Left hindlimb (tissue), 1 donor: ENCODE results near the gene TSPAN18.

ENCODE experiments used
- DNase-seq: peaks from one replicate; pipeline ENCODE4 v3.0.0-alpha.2; 2018

Gene TSPAN18

GRCh38 chr11:44950031-44950624, 223.4 kb downstream of the TSPAN18 start:
- no peak for DNase-seq

DNA sequence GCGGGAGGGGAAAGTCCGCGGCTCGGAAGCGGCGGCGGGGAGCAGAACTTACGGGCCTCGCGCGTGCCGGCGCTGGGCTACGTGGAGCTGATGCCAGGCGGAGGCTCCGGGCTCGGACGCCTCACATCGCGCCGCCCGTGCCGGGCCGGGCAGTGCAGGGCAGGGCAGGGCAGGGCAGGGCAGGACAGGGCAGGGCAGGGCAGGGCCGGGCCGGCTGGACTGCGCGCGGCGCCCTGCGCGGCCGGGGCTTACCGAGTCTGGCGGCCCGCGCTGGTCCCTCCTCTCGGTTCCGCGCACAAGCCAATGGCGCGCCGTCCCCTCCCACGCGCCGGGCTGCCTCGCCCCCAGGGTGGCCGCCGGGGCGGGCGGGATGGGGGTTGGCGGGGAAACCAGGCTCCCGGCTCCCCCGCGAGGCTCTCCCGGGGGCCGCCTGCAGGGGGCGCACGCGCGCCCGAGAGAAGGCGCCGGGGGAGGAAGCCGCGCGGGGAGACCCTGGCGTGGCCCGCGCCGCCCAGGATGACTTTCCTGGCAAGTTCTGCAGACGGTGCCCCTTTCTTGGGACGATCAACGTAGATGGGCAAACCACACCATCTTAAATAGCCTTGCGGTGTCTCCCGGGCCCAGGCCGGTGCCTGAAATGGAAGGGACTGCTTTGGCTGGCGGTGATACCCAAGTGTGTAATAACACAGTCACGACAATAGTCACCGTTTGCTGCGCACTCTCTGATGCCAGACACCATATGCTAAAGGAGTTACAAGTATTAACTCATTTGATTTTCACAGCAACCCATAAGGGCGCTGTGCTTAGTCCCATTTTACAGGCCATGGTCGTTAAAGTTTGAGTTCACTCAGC, 224.1 kb downstream of the TSPAN18 start, which contains the start of gene TP53I11:
TP53I11 (minus strand) TSS at position 259 of the 852 bp plus-strand sequence. CDS start 12,548 bp downstream, outside the sequence.
- peak; percentile 83 for DNase-seq

DNA sequence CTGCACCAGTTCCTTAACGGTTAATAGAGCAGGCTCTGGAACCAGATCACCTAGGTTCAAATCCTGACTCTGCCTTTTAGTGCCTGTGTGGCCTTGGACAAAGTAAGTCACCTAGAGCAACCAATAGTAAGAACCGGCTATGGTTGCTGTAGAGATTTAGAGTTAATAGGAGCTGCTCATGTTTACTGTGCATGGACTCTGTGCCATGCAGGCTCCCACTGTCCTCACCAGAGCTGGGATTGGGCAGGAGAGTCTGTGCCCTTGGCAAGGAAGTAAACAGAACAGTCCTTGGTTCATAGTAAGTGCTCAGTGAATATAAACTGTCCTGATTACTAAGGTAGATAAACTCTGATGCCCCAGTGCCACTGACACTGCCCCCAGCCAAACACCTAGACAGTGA, 225.3 kb downstream of the TSPAN18 start:
- no peak for DNase-seq

- no peak for DNase-seq
These were observed 225.9 kb downstream of the TSPAN18 start for GRCh38 chr11:44952500-44953260.

DNA sequence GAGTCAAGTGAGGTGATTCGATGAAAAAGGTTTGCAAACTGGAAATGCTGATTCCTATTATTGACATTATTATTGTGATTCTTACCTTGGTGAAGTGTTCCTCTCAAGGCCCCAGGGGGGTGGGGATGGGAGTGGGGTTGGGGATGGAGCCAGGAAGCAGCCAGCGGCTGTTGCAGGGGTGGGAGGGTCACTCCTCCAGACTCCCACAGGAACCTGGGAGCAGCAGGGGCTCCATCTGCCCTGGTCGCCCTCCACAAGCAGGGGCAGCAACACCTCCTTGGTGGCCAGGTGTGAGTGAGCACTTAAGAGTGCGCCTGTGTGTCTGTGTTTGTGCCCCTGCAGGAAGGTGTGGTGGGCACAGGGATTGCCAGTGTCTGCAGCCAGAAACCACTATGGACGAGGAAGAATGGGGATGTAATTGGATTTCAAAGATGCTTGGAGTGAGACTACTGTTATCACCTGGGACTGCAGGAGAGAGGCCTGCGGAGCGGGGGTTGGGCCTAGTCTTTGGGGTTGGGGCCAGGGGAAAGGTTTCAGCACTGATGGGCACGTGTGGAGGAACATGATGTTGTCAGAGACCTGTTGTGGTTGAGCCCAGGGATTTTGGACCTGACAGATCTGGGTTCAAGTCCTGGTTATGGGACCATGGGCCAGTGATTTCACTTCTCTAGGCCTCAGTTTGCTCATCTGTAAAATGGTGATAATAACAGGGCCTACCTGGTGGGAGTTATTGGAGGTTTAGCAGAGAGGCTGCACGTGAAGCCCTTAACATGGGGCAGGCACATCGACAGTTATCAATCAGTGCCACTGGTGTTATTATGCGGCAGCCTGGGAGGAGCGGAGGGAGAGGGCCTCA, 227.5 kb downstream of the TSPAN18 start:
- DNase-seq, result no peak

GRCh38 chr11:44955015-44955738, 228.4 kb downstream of the TSPAN18 start:
- peak; percentile 64 for DNase-seq

DNA sequence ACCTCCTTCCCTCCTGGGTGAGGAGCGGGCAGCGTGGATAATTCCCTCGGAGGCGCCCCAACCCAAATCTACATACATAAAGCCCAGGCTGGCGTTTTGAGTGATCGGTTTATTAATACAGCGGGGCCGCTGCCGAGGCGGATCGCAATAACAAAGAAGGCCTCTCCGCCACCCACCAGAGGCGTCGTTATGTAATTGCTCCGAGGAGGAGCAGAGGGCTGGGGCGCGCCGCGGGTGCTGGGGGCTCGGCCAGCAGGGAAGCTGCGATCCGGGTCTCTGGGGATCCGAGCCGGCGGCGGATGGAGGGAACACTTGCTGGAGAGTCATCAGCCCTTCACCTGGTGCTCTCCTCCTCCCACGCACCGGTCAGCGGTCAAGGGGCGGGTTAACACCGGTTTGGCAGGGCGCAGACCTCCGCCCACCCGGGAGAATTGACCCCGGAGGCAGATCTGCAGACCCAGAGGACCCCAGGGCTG, 230.3 kb downstream of the TSPAN18 start:
- no peak for DNase-seq

GRCh38 chr11:44957776-44958564, 231.2 kb downstream of the TSPAN18 start:
- DNase-seq, result no peak

GRCh38 chr11:44959064-44959463, 232.3 kb downstream of the TSPAN18 start:
- DNase-seq, result no peak

DNA sequence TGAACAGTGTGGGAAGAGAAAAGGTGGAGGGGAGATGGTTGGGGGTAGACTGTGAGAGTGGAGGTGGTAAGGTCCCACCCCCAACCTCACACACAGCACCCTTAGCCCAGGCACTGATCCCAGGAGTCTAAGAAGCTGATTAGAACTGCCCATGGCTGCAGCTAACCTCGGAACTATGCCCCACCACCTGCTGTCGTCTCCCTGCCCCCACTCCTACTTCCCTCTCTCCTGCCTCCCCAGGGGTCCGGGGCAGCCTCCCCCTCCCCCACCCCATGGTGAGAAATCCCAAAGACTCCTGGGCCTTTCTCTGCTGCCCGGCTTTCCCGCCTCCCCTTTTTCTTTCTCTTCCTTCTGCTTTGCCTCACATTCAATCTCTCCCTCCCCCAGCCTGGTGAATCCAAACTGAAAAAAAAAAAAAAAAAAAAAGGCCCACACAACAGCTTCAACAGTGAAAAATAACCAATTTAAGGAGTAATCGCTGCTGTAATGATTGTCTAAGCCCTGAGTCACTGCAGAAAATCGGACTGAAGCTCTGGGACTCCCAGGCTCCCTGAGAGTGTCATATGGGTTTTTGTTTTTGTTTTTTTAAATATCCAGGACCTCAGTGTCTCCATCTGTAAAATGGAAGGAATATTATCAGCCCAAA, 233.6 kb downstream of the TSPAN18 start:
- DNase-seq, result no peak

GRCh38 chr11:44962464-44962863, 235.7 kb downstream of the TSPAN18 start:
- no peak for DNase-seq

DNA sequence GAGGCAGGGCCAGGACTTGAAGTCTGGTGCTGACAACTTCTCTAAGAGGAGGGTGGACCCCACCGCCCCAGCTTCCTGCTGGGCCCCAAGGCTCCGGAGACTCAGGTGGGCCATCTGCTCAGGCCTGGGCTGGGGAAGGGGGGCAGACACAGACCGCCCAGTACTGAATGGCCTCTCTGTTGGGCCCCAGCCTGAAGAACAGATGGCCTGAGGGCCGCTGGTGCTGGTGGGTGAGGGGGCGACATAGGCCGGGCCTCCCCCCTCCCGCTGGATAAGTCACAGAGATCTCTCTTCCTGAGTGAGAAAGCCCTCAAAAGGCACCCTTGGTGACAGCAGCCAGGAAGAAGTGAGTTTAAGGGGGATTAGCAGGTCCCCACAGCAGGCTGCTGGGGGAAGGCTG, 236.4 kb downstream of the TSPAN18 start:
- no peak for DNase-seq

- DNase-seq, result no peak
These were observed 237.2 kb downstream of the TSPAN18 start for GRCh38 chr11:44963948-44964347.

DNA sequence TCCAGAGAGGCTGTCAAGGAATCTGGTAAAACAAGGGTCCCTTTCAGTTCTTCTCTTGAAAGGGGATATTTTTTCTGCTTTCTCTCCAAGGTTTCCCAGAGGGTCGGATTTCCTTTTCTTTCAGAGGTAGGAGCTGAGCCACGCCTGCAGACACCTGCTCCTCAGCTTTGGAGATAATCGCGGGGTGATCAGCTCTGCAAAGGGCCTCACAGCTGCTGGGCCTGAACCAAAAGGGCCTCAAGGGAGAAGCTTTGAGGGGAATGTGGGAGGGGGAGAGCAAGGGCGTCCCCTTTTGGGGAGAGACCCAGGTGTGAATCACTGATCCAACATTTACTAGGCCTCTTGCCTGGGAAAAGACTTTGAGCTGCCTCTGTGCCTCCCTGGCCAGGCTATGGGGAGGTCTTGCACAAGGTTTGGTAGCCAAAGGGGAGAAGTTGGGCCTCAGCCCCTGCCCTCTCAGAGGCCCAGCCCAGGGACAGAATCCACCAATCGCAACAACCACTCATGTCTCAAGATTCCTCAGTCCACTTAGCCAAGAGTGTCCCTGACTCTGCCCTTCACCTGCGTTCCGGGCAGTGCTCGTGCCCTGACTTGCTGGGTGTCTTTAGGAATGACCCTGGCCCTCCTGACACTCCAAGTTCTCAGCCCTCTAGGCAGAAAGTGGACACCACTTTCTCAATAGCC, 237.9 kb downstream of the TSPAN18 start:
- no peak for DNase-seq

GRCh38 chr11:44966694-44967093, 239.9 kb downstream of the TSPAN18 start:
- no peak for DNase-seq

DNA sequence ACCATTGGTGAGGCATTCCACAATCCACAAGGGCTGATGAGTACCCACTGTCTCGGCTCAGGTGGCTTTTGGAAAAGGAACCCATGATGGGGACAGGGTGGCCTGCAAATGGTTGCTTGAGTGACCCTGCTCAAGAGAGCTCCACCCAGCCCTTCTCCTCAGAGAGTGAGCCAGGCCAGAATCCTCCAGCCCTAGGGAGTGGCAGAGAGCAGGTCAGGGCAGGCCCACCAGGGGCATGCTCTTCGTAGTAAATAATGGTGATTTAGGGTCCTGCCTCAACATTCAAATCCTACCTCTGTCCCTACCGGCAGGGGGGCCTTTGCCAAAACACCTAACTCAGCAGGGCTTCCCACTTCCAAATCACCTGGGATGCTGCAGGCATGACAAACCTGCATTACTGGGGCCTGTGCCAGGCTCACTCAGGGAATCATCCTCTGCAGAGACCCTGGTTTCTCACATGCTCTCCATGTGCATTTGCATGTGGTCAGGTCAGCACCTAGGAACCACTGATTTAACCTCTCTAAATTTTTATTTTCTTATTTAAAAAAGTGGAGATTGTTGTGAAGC, 241.3 kb downstream of the TSPAN18 start:
- no peak for DNase-seq

GRCh38 chr11:44968510-44968909, 241.7 kb downstream of the TSPAN18 start:
- no peak for DNase-seq

DNA sequence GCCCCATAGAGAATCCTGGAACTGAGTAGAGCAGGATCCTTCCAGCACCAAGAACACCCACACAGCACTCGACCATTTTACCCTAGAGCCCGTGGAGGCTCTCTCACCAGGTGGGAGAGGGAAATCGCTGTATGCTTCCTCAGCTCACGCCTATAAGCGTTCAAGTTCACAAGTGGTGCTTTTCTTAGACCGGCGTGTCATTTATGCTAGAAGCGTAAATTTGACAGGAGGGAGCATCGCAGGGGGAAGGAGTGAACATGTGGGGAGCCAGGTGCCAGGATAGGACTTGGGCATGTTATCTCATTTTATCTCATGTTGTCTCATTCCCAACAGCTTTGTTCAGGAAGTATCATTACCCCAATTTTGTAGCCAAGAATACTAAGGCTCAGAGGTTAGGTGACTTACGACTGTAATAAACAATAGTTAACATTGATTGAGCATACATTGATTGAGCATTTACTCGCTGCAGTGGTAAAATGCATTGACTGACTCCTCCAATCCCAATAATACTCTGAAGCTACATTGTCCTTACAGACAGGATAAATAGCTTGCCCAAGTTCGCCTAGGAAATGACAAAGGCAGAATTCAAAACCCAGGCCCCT, 243.0 kb downstream of the TSPAN18 start:
- no peak for DNase-seq

DNA sequence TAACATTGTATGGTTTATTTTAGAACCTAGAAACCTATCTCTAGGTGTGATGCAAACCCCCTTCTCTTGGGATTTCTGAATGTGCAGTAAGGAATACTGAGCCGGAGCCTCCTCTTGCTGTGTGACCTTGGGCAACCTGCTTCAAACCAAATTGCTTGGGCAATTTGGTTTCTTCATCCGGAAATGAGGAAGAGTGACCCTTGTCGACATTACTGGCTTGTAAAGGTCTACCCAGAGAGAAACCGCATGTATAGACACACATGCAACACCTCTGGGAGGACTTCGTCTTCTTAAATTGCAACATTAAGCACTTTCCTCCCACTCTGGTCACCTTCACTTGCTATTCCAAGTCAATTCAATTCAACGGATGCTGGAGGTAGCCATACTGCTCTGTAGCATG, 243.5 kb downstream of the TSPAN18 start:
- no peak for DNase-seq
